HEK293 (cell line): ENCODE results near the gene XPO5.
"Not testable (repeated sequence)": the region's sequence is repeated elsewhere in the genome, so short reads cannot be mapped to it uniquely, and the experiment has no call there.

Experiments
- CTCF ChIA-PET: fragments of 350-600 bp; formaldehyde crosslinking; extraction: SDS; loops from one replicate; lab custom pipeline; 2021; ENCODE audit warnings: antibody characterized with exemption; lab: Yijun Ruan, JAX
- POLR2A ChIA-PET: fragments of 300-600 bp; formaldehyde crosslinking; extraction: SDS; loops from one replicate; lab custom pipeline; 2020; ENCODE audit warnings: antibody characterized with exemption, inconsistent platforms; lab: Yijun Ruan, JAX
- H3K27ac ChIP-seq: fragments of 200-500 bp; sonication (Bioruptor generic); 2 replicates; pipeline ENCODE4 v1.5.1; 2014; ENCODE audit warnings: low read depth, low read length, control low read depth, inconsistent platforms; ENCODE audit errors: extremely low read depth
- H3K36me3 ChIP-seq, 2 experiments: fragments of 200-500 bp in 1 of 2; sonication (Bioruptor generic) in 1 of 2; 1 replicate in 1 of 2; 2 replicates in 1 of 2; pipeline ENCODE4 v1.5.1; 2014 to 2017; ENCODE audit warnings: inconsistent platforms in 2 of 2, low read length in 2 of 2; ENCODE audit not compliant: control insufficient read depth in 2 of 2, insufficient read depth in 1 of 2
- H3K4me1 ChIP-seq: fragments of 200-500 bp; sonication (Bioruptor generic); 2 replicates; pipeline ENCODE4 v1.5.1; 2014; ENCODE audit warnings: mild to moderate bottlenecking, low read length, inconsistent platforms; ENCODE audit not compliant: control insufficient read depth, insufficient read depth
- H3K4me3 ChIP-seq: 2 replicates; pipeline ENCODE4 v1.5.1; 2011; ENCODE audit warnings: low read depth, mild to moderate bottlenecking, control low read depth, low read length, moderate library complexity
- H3K9me3 ChIP-seq: fragments of 200-500 bp; sonication (Bioruptor generic); 2 replicates; pipeline ENCODE4 v1.5.1; 2014; ENCODE audit warnings: low read depth, low read length, inconsistent platforms; ENCODE audit not compliant: control insufficient read depth, insufficient read depth
- BCL6B ChIP-seq: fragments of 450-650 bp; formaldehyde crosslinking; IDR thresholded peaks from 2 replicates; pipeline ENCODE4 v1.5.1; 2017; ENCODE audit warnings: missing biosample characterization, missing genetic modification characterization
- GLIS1 ChIP-seq: fragments of 450-650 bp; formaldehyde crosslinking; IDR thresholded peaks from 2 replicates; pipeline ENCODE4 v1.5.1; 2016; ENCODE audit warnings: missing biosample characterization, missing genetic modification characterization
- PRDM1 ChIP-seq: fragments of 450-650 bp; formaldehyde crosslinking; IDR thresholded peaks from 2 replicates; pipeline ENCODE4; 2016; ENCODE audit warnings: missing biosample characterization, missing genetic modification characterization
- TRIM28 ChIP-seq: IDR thresholded peaks from 2 replicates; pipeline ENCODE4 v1.6.1; 2011; ENCODE audit warnings: low read length, control low read depth, borderline replicate concordance
- WT1 ChIP-seq: fragments of 450-650 bp; formaldehyde crosslinking; IDR thresholded peaks from 2 replicates; pipeline ENCODE4 v1.5.1; 2016; ENCODE audit warnings: missing biosample characterization, missing genetic modification characterization
- ZBTB48 ChIP-seq: fragments of 450-650 bp; formaldehyde crosslinking; IDR thresholded peaks from 2 replicates; pipeline ENCODE4 v1.5.1; 2016; ENCODE audit warnings: missing biosample characterization, missing genetic modification characterization
- ZBTB8A ChIP-seq: fragments of 450-650 bp; formaldehyde crosslinking; IDR thresholded peaks from 2 replicates; pipeline ENCODE4 v1.5.1; 2016; ENCODE audit warnings: missing biosample characterization, missing genetic modification characterization
- ZFP3 ChIP-seq: fragments of 450-650 bp; formaldehyde crosslinking; IDR thresholded peaks from 2 replicates; pipeline ENCODE4 v1.5.1; 2016; ENCODE audit warnings: low read depth, missing biosample characterization, missing genetic modification characterization
- ZNF121 ChIP-seq: fragments of 450-650 bp; formaldehyde crosslinking; IDR thresholded peaks from 2 replicates; pipeline ENCODE4 v1.5.1; 2016; ENCODE audit warnings: missing biosample characterization, missing genetic modification characterization
- ZNF214 ChIP-seq: fragments of 450-650 bp; formaldehyde crosslinking; IDR thresholded peaks from 2 replicates; pipeline ENCODE4 v1.5.1; 2017; ENCODE audit warnings: missing biosample characterization, mild to moderate bottlenecking, missing genetic modification characterization, borderline replicate concordance
- ZNF302 ChIP-seq: fragments of 450-650 bp; formaldehyde crosslinking; IDR thresholded peaks from 2 replicates; pipeline ENCODE4 v1.5.1; 2016; ENCODE audit warnings: missing biosample characterization, missing genetic modification characterization, low read depth
- ZNF350 ChIP-seq: fragments of 450-650 bp; formaldehyde crosslinking; IDR thresholded peaks from 2 replicates; pipeline ENCODE4 v1.5.0; 2017; ENCODE audit warnings: missing biosample characterization, mild to moderate bottlenecking, missing genetic modification characterization
- ZNF366 ChIP-seq: fragments of 450-650 bp; formaldehyde crosslinking; conservative IDR thresholded peaks from 2 replicates; pipeline ENCODE4 v1.5.1; 2016; ENCODE audit warnings: missing biosample characterization, missing genetic modification characterization
- ZNF610 ChIP-seq: fragments of 450-650 bp; formaldehyde crosslinking; IDR thresholded peaks from 2 replicates; pipeline ENCODE4 v1.5.1; 2016; ENCODE audit warnings: missing biosample characterization, missing genetic modification characterization, borderline replicate concordance
- ZNF654 ChIP-seq: fragments of 450-650 bp; formaldehyde crosslinking; IDR thresholded peaks from 2 replicates; pipeline ENCODE4 v1.5.1; 2016; ENCODE audit warnings: low read depth, missing biosample characterization, missing genetic modification characterization
- ZNF704 ChIP-seq: fragments of 450-650 bp; formaldehyde crosslinking; IDR thresholded peaks from 2 replicates; pipeline ENCODE4 v1.5.1; 2016; ENCODE audit warnings: missing biosample characterization, missing genetic modification characterization
- TF ChIP-seq, protein P1 (sequence below): fragments of 450-650 bp; formaldehyde crosslinking; IDR thresholded peaks from 2 replicates; pipeline ENCODE4 v1.5.1; 2016; ENCODE audit warnings: missing biosample characterization, missing genetic modification characterization

Gene XPO5

GRCh38 chr6:43589564-43589963, 13.7 kb upstream of the XPO5 start:
- TF ChIP-seq ZNF121 (tag by site-specific recombination), result peak; percentile 68
- CTCF ChIA-PET, result interaction anchor here (0.6 to 6.5 kb wide), 2 partner anchors 19 to 91 kb away, joined by 3 to 36 read pairs; no protein-coding TSS in a partner anchor
- H3K4me3 ChIP-seq, POLR2A ChIA-PET, H3K4me1 ChIP-seq, H3K9me3 ChIP-seq, H3K27ac ChIP-seq: not testable (repeated sequence)
- peaks cover 70 to 72% of the 10 kb centered on the region in 2 experiments for H3K36me3 ChIP-seq

DNA sequence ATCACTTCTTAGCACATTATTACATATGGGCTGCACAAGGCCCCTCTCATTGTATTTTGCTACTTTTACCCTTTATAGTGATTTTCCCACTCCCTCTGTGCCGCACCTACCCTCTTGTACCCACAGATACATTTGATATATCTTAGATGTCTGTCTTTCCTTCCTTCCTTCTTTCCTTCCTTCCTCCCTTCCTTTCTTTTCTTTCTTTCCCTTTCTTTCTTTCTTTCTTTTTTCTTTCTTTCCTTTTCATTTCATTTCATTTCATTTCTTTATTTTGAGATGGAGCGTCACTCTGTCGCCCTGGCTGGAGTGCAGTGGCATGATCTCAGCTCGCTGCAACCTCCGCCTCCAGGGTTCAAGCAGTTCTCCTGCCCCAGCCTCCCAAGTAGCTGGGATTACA, 12.4 kb upstream of the XPO5 start:
- POLR2A ChIA-PET, result interaction anchor here (1.4 kb wide), 1 partner anchor 13 kb away, joined by 3 read pairs; the partner anchor contains the start of gene XPO5
- peaks cover 76 to 80% of the 10 kb centered on the region in 2 experiments for H3K36me3 ChIP-seq
- TF ChIP-seq ZNF366 (tag by site-specific recombination), result peak; percentile 83
- no peak for TF ChIP-seq ZNF350 (tag by site-specific recombination)
- TF ChIP-seq PRDM1 (tag by site-specific recombination), result peak; percentile 66

GRCh38 chr6:43584892-43585570, 9.2 kb upstream of the XPO5 start:
- Histone ChIP-seq H3K4me3 (no peak overlapping the region), H3K9me3 (no peaks in the 10 kb centered on the region), H3K27ac (no peak overlapping the region), H3K36me3 (peaks cover 68 to 72% of the 10 kb centered on the region in 2 experiments), H3K4me1 (no peaks in the 10 kb centered on the region)
- POLR2A ChIA-PET, result interaction anchor here (1.0 to 1.3 kb wide), 2 partner anchors 14 to 45 kb away, joined by 3 to 5 read pairs; partner anchors contain the start of gene GTPBP2
- TF ChIP-seq ZBTB48 (tag by site-specific recombination), result no peak
- TF ChIP-seq ZNF704 (tag by site-specific recombination), result no peak
- no peak for TF ChIP-seq TRIM28
- TF ChIP-seq BCL6B (tag by site-specific recombination), result no peak
- TF ChIP-seq WT1 (tag by site-specific recombination), result no peak
- TF ChIP-seq, protein P1, sequence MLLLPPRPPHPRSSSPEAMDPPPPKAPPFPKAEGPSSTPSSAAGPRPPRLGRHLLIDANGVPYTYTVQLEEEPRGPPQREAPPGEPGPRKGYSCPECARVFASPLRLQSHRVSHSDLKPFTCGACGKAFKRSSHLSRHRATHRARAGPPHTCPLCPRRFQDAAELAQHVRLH (tag by site-specific recombination), result no peak
- TF ChIP-seq ZNF610, result no peak
- TF ChIP-seq GLIS1 (tag by site-specific recombination), result no peak
- no peak for TF ChIP-seq ZNF302 (tag by site-specific recombination)
- TF ChIP-seq ZNF654 (tag by site-specific recombination), result no peak
- TF ChIP-seq ZNF350 (tag by site-specific recombination), result no peak
- TF ChIP-seq ZFP3 (tag by site-specific recombination), result no peak
- TF ChIP-seq ZBTB8A (tag by site-specific recombination), result no peak
- no peak for TF ChIP-seq ZNF214 (tag by site-specific recombination)
- CTCF ChIA-PET, result interaction anchor here (0.7 kb wide), 1 partner anchor 23 kb away, joined by 3 read pairs; no protein-coding TSS in a partner anchor

More for the DNA sequence above, 12.4 kb upstream of the XPO5 start:
- CTCF ChIA-PET, result interaction anchor here (0.7 to 1.2 kb wide), 3 partner anchors 11 to 20 kb away, joined by 3 read pairs; no protein-coding TSS in a partner anchor
- Histone ChIP-seq H3K4me1 (no peaks in the 10 kb centered on the region), H3K9me3 (no peaks in the 10 kb centered on the region), H3K27ac (no peak overlapping the region), H3K4me3 (no peak overlapping the region)
